GM10248 (cell line): ENCODE data around the gene RAB20.

ENCODE experiments used
- CTCF ChIA-PET: fragments of 300-600 bp; sonication (Branson Sonifier 250); formaldehyde crosslinking; extraction: SDS; loops from one replicate; lab custom pipeline; 2021; ENCODE audit warnings: antibody characterized with exemption; lab: Yijun Ruan, JAX
- POLR2A ChIA-PET: fragments of 350-650 bp; sonication (Branson Sonifier 250); formaldehyde crosslinking; extraction: SDS; loops from one replicate; lab custom pipeline; 2020; ENCODE audit warnings: antibody characterized with exemption; lab: Yijun Ruan, JAX
- DNase-seq: peaks from one replicate; pipeline ENCODE4 v3.0.0; 2012; ENCODE audit errors: extremely low spot score
- TF ChIP-seq, protein P1 (sequence below): IDR thresholded peaks from 2 replicates; pipeline ENCODE4 v1.5.1; 2012; ENCODE audit warnings: mild to moderate bottlenecking, low read depth; ENCODE audit errors: extremely low read depth, missing control alignments, control extremely low read depth

Gene RAB20

DNA sequence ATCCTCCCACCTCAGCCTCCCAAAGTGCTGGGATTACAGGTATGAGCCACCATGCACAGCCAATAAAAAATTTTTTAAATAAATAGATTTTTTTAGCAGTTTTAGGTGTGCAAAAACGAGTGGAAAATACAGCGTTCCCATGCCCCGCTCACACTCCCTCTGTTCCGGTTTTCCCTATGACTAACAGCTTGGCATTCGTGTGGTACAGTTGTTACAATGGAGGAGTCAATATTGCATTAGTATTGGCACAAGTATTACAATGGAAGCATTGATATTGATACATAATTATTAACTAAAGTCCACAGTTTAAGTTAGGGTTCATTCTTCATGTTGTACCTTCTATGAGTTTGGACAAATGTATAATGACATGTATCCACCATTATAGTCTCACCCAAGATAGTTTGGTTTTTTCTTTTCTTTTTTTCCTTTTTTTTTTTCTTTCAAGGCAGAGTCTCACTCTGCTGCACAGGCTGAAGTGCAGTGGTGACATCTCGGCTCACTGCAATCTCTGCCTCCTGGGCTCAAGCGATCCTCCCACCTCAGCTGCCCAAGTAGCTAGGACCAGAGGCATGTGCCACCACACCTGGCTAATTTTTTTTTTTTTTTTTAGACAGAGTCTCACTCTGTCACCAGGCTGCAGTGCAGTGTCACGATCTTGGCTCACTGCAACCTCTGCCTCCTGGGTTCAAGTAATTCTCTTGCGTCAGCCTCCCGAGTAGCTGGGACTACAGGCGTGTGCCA lies 15.4 kb upstream of the RAB20 start:
- CTCF ChIA-PET: interaction anchor here (0.9 to 1.5 kb wide), 2 partner anchors 16 to 17 kb away, joined by 3 to 7 read pairs; no protein-coding TSS in a partner anchor

DNA sequence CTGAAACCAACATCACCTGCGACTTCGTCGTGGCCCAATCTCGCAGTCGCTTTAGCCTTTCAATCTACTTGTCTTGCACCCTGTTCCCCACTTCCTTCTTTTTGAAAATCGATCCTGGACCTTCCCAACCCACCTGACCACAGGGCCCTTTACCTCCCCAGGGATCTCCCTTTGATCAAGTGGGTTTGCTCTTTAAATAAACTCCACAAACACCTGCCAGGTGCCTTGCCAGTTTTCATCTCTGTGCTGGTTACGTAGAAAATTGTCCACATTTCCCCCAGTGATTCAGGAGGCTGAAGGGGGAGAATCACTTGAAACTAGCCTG lies 14.5 kb upstream of the RAB20 start:
- ChIA-PET POLR2A (no interaction called here), CTCF (interaction anchor here (0.9 kb wide), 1 partner anchor 17 kb away, joined by 3 read pairs; no protein-coding TSS in a partner anchor)
- no peak for DNase-seq
- TF ChIP-seq, protein P1, sequence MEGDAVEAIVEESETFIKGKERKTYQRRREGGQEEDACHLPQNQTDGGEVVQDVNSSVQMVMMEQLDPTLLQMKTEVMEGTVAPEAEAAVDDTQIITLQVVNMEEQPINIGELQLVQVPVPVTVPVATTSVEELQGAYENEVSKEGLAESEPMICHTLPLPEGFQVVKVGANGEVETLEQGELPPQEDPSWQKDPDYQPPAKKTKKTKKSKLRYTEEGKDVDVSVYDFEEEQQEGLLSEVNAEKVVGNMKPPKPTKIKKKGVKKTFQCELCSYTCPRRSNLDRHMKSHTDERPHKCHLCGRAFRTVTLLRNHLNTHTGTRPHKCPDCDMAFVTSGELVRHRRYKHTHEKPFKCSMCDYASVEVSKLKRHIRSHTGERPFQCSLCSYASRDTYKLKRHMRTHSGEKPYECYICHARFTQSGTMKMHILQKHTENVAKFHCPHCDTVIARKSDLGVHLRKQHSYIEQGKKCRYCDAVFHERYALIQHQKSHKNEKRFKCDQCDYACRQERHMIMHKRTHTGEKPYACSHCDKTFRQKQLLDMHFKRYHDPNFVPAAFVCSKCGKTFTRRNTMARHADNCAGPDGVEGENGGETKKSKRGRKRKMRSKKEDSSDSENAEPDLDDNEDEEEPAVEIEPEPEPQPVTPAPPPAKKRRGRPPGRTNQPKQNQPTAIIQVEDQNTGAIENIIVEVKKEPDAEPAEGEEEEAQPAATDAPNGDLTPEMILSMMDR: no peak

More for the DNA sequence above, 15.4 kb upstream of the RAB20 start:
- TF ChIP-seq, protein P1: no peak
- POLR2A ChIA-PET: no interaction called here
- no peak for DNase-seq

DNA sequence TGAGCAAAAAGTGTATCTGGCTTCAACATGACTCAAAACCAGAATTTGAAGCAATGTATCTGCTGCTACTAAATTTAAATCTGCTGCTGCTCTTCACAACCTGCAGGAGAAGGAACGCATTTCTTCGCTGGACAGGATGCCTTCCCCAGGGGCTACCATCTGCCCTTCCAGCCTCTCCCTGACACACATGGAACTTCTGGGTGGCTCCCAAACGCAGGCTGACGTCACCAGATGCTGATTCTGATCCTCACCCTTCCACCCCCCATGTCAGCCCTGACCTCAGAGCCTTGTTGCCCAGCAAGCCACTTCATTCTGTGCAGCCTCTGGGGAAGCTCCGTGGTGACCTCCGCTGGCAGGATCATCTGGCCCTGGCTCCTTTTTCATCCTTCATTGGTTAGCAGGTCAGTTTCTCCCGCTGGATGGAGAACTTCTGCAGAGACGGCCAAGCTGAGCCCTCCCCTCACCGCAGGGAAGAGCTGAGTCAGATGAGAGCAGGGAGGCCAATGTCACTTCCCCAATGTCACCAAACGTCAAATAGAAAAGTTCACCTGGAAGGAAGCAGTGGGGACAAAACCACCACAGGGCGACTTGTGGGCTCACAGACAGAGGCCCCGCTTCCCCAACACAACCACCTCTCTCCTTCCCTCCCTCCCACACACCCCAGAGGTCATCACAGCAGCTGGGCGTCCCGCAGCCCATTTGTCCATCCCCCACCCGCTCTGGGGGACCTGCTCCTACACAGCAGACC lies 14.0 kb upstream of the RAB20 start:
- ChIA-PET POLR2A (no interaction called here), CTCF (interaction anchor here (1.7 kb wide), 1 partner anchor 11 kb away, joined by 4 read pairs; no protein-coding TSS in a partner anchor)
- DNase-seq: peak; percentile 81

DNA sequence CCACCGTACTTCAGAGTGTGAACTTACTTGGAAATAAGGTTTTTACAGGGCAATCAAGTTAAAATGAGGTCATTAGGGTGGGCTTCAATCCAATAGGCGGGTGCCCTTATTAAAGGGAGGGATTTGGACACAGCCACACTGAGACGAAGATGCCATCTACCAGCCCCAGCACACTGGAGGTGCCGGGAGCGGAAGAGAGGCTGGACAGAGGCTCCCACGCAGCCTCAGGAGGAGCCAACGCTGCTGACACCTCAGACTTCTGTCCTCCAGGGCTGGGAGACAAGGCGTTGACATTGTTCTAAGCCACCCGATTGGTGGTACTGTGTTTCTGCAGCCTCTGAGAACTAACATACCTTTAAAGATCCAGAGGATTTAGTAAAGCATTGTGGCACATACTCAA lies 12.6 kb upstream of the RAB20 start:
- DNase-seq: no peak
- POLR2A ChIA-PET: interaction anchor here (0.6 kb wide), 1 partner anchor 19 kb away, joined by 6 read pairs; no protein-coding TSS in a partner anchor
- CTCF ChIA-PET: interaction anchor here (1.7 kb wide), 1 partner anchor 10 kb away, joined by 4 read pairs; no protein-coding TSS in a partner anchor
- TF ChIP-seq, protein P1: no peak

More for the DNA sequence above, 14.0 kb upstream of the RAB20 start:
- TF ChIP-seq, protein P1: no peak

DNA sequence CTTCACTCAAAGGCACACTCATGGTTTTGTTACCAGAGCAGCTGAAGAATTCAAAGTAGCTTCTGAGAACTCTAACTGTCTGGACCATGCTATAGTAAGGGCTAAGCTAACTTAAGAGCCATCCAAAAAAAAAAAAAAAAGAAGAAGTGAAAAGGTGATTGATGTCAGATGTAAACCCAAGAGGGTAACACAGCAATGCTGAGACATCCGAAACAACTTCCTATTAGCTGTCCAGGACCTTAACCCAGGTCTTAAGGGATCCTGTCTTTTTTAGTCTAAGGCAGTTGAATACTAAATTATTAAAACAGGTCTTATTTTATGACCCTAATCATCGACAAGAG lies 11.2 kb upstream of the RAB20 start:
- CTCF ChIA-PET: interaction anchor here (1.0 kb wide), 1 partner anchor 117 kb away, joined by 3 read pairs; no protein-coding TSS in a partner anchor
- DNase-seq: no peak
- TF ChIP-seq, protein P1: no peak
- POLR2A ChIA-PET: interaction anchor here (0.6 kb wide), 1 partner anchor 45 kb away, joined by 5 read pairs; no protein-coding TSS in a partner anchor
